Activated effector memory CD4-positive, alpha-beta T cell treated with anti-CD3 and anti-CD28 coated beads, Interleukin-2, amount 50 U/mL, for 16 hours (primary cell): ENCODE measurements around the gene PRLR.
A peak's percentile ranks its signal among the peaks of the same experiment; 100 is the strongest.
"Not testable (repeated sequence)": the region's sequence is repeated elsewhere in the genome, so short reads cannot be mapped to it uniquely, and the experiment has no call there.

Experiments
- DNase-seq: peaks from one replicate; pipeline ENCODE4 v3.0.0-alpha.2; 2020

Gene PRLR

GRCh38 chr5:35122819-35123218, 107.5 kb downstream of the PRLR start:
- DNase-seq: no peak

- no peak for DNase-seq
Measured at GRCh38 chr5:35120715-35121114, 109.6 kb downstream of the PRLR start.

GRCh38 chr5:35117967-35118366, 112.3 kb downstream of the PRLR start:
- no peak for DNase-seq

- no peak for DNase-seq
Measured at GRCh38 chr5:35115920-35116319, 114.4 kb downstream of the PRLR start.

- DNase-seq: no peak
Measured at GRCh38 chr5:35114698-35115097, 115.6 kb downstream of the PRLR start.

- no peak for DNase-seq
Measured at GRCh38 chr5:35112300-35112699, 118.0 kb downstream of the PRLR start.

- DNase-seq: not testable (repeated sequence)
Measured at GRCh38 chr5:35104550-35104949, 125.7 kb downstream of the PRLR start.

- DNase-seq: no peak
Measured at GRCh38 chr5:35103637-35104299, 126.5 kb downstream of the PRLR start.

GRCh38 chr5:35101720-35102119, 128.6 kb downstream of the PRLR start:
- not testable (repeated sequence) for DNase-seq

GRCh38 chr5:35101016-35101415, 129.3 kb downstream of the PRLR start:
- no peak for DNase-seq

GRCh38 chr5:35098214-35098613, 132.1 kb downstream of the PRLR start:
- DNase-seq: no peak

GRCh38 chr5:35096932-35097331, 133.4 kb downstream of the PRLR start:
- no peak for DNase-seq

- DNase-seq: no peak
Measured at GRCh38 chr5:35096216-35096615, 134.1 kb downstream of the PRLR start.

- DNase-seq: no peak
Measured at GRCh38 chr5:35095366-35095765, 134.9 kb downstream of the PRLR start.

GRCh38 chr5:35094948-35095347, 135.3 kb downstream of the PRLR start:
- no peak for DNase-seq

- no peak for DNase-seq
Measured at GRCh38 chr5:35092703-35093102, 137.6 kb downstream of the PRLR start.

GRCh38 chr5:35091704-35092103, 138.6 kb downstream of the PRLR start:
- no peak for DNase-seq

- DNase-seq: peak; percentile 74
Measured at GRCh38 chr5:35089334-35090314, 140.7 kb downstream of the PRLR start.

GRCh38 chr5:35087991-35088390, 142.3 kb downstream of the PRLR start:
- DNase-seq: no peak

- no peak for DNase-seq
Measured at GRCh38 chr5:35083150-35083549, 147.1 kb downstream of the PRLR start.

- no peak for DNase-seq
Measured at GRCh38 chr5:35082530-35082929, 147.8 kb downstream of the PRLR start.

GRCh38 chr5:35081134-35081533, 149.2 kb downstream of the PRLR start:
- DNase-seq: no peak

- DNase-seq: no peak
Measured at GRCh38 chr5:35073160-35073559, 157.1 kb downstream of the PRLR start.

- no peak for DNase-seq
Measured at GRCh38 chr5:35069188-35069587, 161.1 kb downstream of the PRLR start.
